Mesothelial cell of epicardium (in vitro differentiated cells): ENCODE results near the gene SAMD3. TPM values are rescaled to one million over a fixed set of nuclear protein-coding genes. Genes with fewer than 3 reads are reported as not detected.

Experiments used
- DNase-seq, 2 experiments: peaks; one replicate each; pipeline ENCODE4 v3.0.0; 2021; ENCODE audit warnings: low spot score in 2 of 2; ENCODE audit not compliant: unreplicated experiment in 2 of 2
- H3K27ac Mint-ChIP-seq: 2 replicates; pipeline ENCODE4 v1.8.0; 2021; ENCODE audit warnings: mixed read lengths
- H3K27me3 Mint-ChIP-seq: 2 replicates; pipeline ENCODE4 v1.8.0; 2021; ENCODE audit warnings: low read depth, mixed read lengths
- H3K36me3 Mint-ChIP-seq: 2 replicates; pipeline ENCODE4 v1.8.0; 2021; ENCODE audit warnings: mixed read lengths
- H3K4me1 Mint-ChIP-seq: 2 replicates; pipeline ENCODE4 v1.8.0; 2021; ENCODE audit warnings: mixed read lengths
- H3K4me3 Mint-ChIP-seq: 2 replicates; pipeline ENCODE4 v1.8.0; 2021; ENCODE audit warnings: mild to moderate bottlenecking, moderate library complexity, mixed read lengths
- H3K9me3 Mint-ChIP-seq: 2 replicates; pipeline ENCODE4 v1.8.0; 2021; ENCODE audit warnings: mixed read lengths
- CTCF ChIP-seq: fragments of 200-600 bp; sonication (generic); IDR thresholded peaks from one replicate; pipeline ENCODE4 v1.5.0; 2021; ENCODE audit warnings: antibody characterized with exemption; ENCODE audit not compliant: unreplicated experiment
- total RNA-seq: library from RNA; stranded (reverse); gene quantifications from 3 replicates; pipeline ENCODE4 v1.2.1, GENCODE V29; 2021

The SAMD3 gene
- total RNA-seq, 1 donor from 2014 or later, result 0.49 TPM

- no peak for DNase-seq
- peaks cover 5% of the 10 kb centered on the region for H3K9me3 Mint-ChIP-seq
- no peak for TF ChIP-seq CTCF
- H3K27me3 Mint-ChIP-seq, result no peaks in the 10 kb centered on the region
- no peak overlapping the region for H3K4me3 Mint-ChIP-seq
- H3K27ac Mint-ChIP-seq, result no peak overlapping the region
- H3K4me1 Mint-ChIP-seq, result no peaks in the 10 kb centered on the region
- H3K36me3 Mint-ChIP-seq, result no peaks in the 10 kb centered on the region
Measured at GRCh38 chr6:130207979-130208649, 14.6 kb downstream of the SAMD3 start.

DNA sequence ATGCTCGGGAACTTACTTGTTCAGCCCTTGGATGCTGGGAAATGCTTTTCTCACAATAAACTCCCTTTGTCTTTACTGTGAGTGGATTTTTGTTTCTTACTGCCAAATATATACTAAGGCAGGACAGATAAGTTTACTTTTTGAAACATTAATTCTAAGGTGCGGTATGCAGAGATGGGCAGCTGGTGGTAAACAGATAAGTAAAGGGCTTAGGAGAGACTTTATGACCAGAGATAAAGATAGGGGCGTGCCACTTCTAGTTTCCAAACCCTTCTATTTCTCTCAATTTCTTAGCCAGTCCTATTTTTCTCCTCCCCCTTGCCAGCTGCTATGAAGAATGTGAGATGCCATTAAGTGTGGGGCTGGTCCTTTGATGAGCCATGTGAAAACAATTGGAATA, 16.3 kb downstream of the SAMD3 start:
- H3K4me1 Mint-ChIP-seq, result no peaks in the 10 kb centered on the region
- DNase-seq, result no peak
- H3K9me3 Mint-ChIP-seq, result peaks cover 5% of the 10 kb centered on the region

GRCh38 chr6:130204322-130204721, 18.4 kb downstream of the SAMD3 start:
- Mint-ChIP-seq H3K9me3 (peaks cover 12% of the 10 kb centered on the region), H3K4me1 (no peaks in the 10 kb centered on the region), H3K4me3 (no peak overlapping the region), H3K27me3 (no peaks in the 10 kb centered on the region), H3K36me3 (peaks cover 1% of the 10 kb centered on the region), H3K27ac (no peak overlapping the region)
- DNase-seq, result no peak
- no peak for TF ChIP-seq CTCF

More for the DNA sequence above, 16.3 kb downstream of the SAMD3 start:
- H3K4me3 Mint-ChIP-seq, result no peak overlapping the region
- no peak for TF ChIP-seq CTCF
- no peaks in the 10 kb centered on the region for H3K27me3 Mint-ChIP-seq
- no peak overlapping the region for H3K27ac Mint-ChIP-seq
- no peaks in the 10 kb centered on the region for H3K36me3 Mint-ChIP-seq

- Mint-ChIP-seq H3K27ac (no peak overlapping the region), H3K9me3 (peaks cover 12% of the 10 kb centered on the region), H3K4me3 (no peak overlapping the region), H3K27me3 (no peaks in the 10 kb centered on the region), H3K4me1 (no peaks in the 10 kb centered on the region), H3K36me3 (peaks cover 1% of the 10 kb centered on the region)
- TF ChIP-seq CTCF, result no peak
- DNase-seq, result no peak
Measured at GRCh38 chr6:130203370-130203769, 19.4 kb downstream of the SAMD3 start.

GRCh38 chr6:130202782-130203181, 20.0 kb downstream of the SAMD3 start:
- Mint-ChIP-seq H3K27me3 (no peaks in the 10 kb centered on the region), H3K36me3 (peaks cover 1% of the 10 kb centered on the region), H3K4me3 (no peak overlapping the region), H3K9me3 (peaks cover 6% of the 10 kb centered on the region), H3K27ac (no peak overlapping the region), H3K4me1 (no peaks in the 10 kb centered on the region)
- DNase-seq, result no peak
- TF ChIP-seq CTCF, result no peak
